GM23338 (cell line): ENCODE data around the gene PGBD5.

ENCODE experiments used
- CTCF ChIP-seq, 2 experiments: fragments of 200-600 bp in 1 of 2; sonication (generic) in 1 of 2; conservative IDR thresholded peaks; 2 replicates each; pipeline versions ENCODE4 v1.5.1 to v1.6.1; 2016 to 2017; ENCODE audit warnings: antibody characterized with exemption in 2 of 2, low read depth in 2 of 2, mild to moderate bottlenecking in 2 of 2, moderate library complexity in 1 of 2
- EZH2 ChIP-seq: fragments of 200-600 bp; sonication (generic); IDR thresholded peaks from one replicate; pipeline ENCODE4 v1.8.0; 2017; ENCODE audit warnings: antibody characterized with exemption, mild to moderate bottlenecking, low read depth; ENCODE audit not compliant: unreplicated experiment
- EZH2phosphoT487 ChIP-seq: fragments of 200-600 bp; sonication (generic); IDR thresholded peaks from one replicate; pipeline ENCODE4 v1.8.1; 2018; ENCODE audit warnings: antibody characterized with exemption; ENCODE audit not compliant: unreplicated experiment
- POLR2AphosphoS5 ChIP-seq: IDR thresholded peaks from 2 replicates; pipeline ENCODE4 v1.6.1; 2016; ENCODE audit warnings: antibody characterized with exemption, low read depth

DNA sequence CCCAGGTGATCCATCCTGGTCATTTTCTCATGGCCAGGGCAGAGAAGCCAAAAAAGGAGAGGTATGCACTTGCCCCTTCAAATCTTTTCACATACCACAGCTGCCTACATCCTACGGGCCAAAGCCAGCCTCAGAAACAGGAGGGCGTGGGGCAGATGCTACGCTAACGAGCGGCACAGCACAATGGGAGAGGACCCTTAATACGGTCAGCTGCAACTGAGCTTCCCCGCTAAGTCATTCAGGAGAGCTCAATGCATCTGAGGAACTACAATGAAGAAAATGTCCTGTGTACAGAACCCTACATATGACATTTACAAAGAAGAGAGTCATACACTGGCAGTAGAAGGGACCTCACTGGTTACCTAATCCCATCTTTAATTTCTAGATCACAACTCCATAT, 78.2 kb downstream of the PGBD5 start:
- TF ChIP-seq EZH2 (no peak), POLR2AphosphoS5 (no peak), CTCF (conservative IDR thresholded peaks at IDR 0.05; ENCODE audit: low read depth in 2 of 2) (no peak), EZH2phosphoT487 (no peak)
